Activated CD4-positive, alpha-beta T cell treated with anti-CD3 and anti-CD28 coated beads for 1 hour (primary cell): ENCODE data around the gene WDPCP.
"Not testable (repeated sequence)": the region's sequence is repeated elsewhere in the genome, so short reads cannot be mapped to it uniquely, and the experiment has no call there.

Experiments used
- DNase-seq: peaks from one replicate; pipeline ENCODE4 v3.0.0-alpha.2; 2020

The WDPCP gene

GRCh38 chr2:63092401-63092800, 495.9 kb downstream of the WDPCP start:
- DNase-seq: no peak

GRCh38 chr2:63086687-63087086, 501.6 kb downstream of the WDPCP start:
- no peak for DNase-seq

GRCh38 chr2:63081404-63081803, 506.9 kb downstream of the WDPCP start:
- DNase-seq: no peak

- DNase-seq: no peak
Observed at GRCh38 chr2:63078852-63079606, 509.2 kb downstream of the WDPCP start.

GRCh38 chr2:63074399-63074798, 513.9 kb downstream of the WDPCP start:
- not testable (repeated sequence) for DNase-seq

- no peak for DNase-seq
Observed at GRCh38 chr2:63073994-63074393, 514.3 kb downstream of the WDPCP start.

- no peak for DNase-seq
Observed at GRCh38 chr2:63071664-63072063, 516.6 kb downstream of the WDPCP start.
